HEK293 (cell line): Measurements from ENCODE around the gene OSCP1.

Experiments
- CTCF ChIA-PET: fragments of 350-600 bp; formaldehyde crosslinking; extraction: SDS; loops from one replicate; lab custom pipeline; 2021; ENCODE audit warnings: antibody characterized with exemption; lab: Yijun Ruan, JAX
- POLR2A ChIA-PET: fragments of 300-600 bp; formaldehyde crosslinking; extraction: SDS; loops from one replicate; lab custom pipeline; 2020; ENCODE audit warnings: antibody characterized with exemption, inconsistent platforms; lab: Yijun Ruan, JAX
- H3K27ac ChIP-seq: fragments of 200-500 bp; sonication (Bioruptor generic); 2 replicates; pipeline ENCODE4 v1.5.1; 2014; ENCODE audit warnings: low read depth, low read length, control low read depth, inconsistent platforms; ENCODE audit errors: extremely low read depth
- H3K36me3 ChIP-seq, 2 experiments: fragments of 200-500 bp in 1 of 2; sonication (Bioruptor generic) in 1 of 2; 1 replicate in 1 of 2; 2 replicates in 1 of 2; pipeline ENCODE4 v1.5.1; 2014 to 2017; ENCODE audit warnings: inconsistent platforms in 2 of 2, low read length in 2 of 2; ENCODE audit not compliant: control insufficient read depth in 2 of 2, insufficient read depth in 1 of 2
- H3K4me1 ChIP-seq: fragments of 200-500 bp; sonication (Bioruptor generic); 2 replicates; pipeline ENCODE4 v1.5.1; 2014; ENCODE audit warnings: mild to moderate bottlenecking, low read length, inconsistent platforms; ENCODE audit not compliant: control insufficient read depth, insufficient read depth
- H3K4me3 ChIP-seq: 2 replicates; pipeline ENCODE4 v1.5.1; 2011; ENCODE audit warnings: low read depth, mild to moderate bottlenecking, control low read depth, low read length, moderate library complexity
- H3K9me3 ChIP-seq: fragments of 200-500 bp; sonication (Bioruptor generic); 2 replicates; pipeline ENCODE4 v1.5.1; 2014; ENCODE audit warnings: low read depth, low read length, inconsistent platforms; ENCODE audit not compliant: control insufficient read depth, insufficient read depth
- BCL11B ChIP-seq: fragments of 450-650 bp; formaldehyde crosslinking; IDR thresholded peaks from 2 replicates; pipeline ENCODE4 v1.5.1; 2016; ENCODE audit warnings: low read depth, missing biosample characterization, missing genetic modification characterization
- MEIS1 ChIP-seq: sonication (generic); formaldehyde crosslinking; IDR thresholded peaks from 2 replicates; pipeline ENCODE4 v1.8.1; 2022; ENCODE audit warnings: missing genetic modification reagents, mild to moderate bottlenecking, borderline replicate concordance
- PRDM1 ChIP-seq: fragments of 450-650 bp; formaldehyde crosslinking; IDR thresholded peaks from 2 replicates; pipeline ENCODE4; 2016; ENCODE audit warnings: missing biosample characterization, missing genetic modification characterization
- SCRT1 ChIP-seq: fragments of 450-650 bp; formaldehyde crosslinking; IDR thresholded peaks from 2 replicates; pipeline ENCODE4 v1.5.1; 2016; ENCODE audit warnings: missing biosample characterization, missing genetic modification characterization, borderline replicate concordance
- SCRT2 ChIP-seq: fragments of 450-650 bp; formaldehyde crosslinking; IDR thresholded peaks from 2 replicates; pipeline ENCODE4 v1.5.1; 2016; ENCODE audit warnings: missing biosample characterization, missing genetic modification characterization
- ZNF121 ChIP-seq: fragments of 450-650 bp; formaldehyde crosslinking; IDR thresholded peaks from 2 replicates; pipeline ENCODE4 v1.5.1; 2016; ENCODE audit warnings: missing biosample characterization, missing genetic modification characterization
- ZNF335 ChIP-seq: fragments of 450-650 bp; formaldehyde crosslinking; conservative IDR thresholded peaks from 2 replicates; pipeline ENCODE4 v1.5.1; 2016; ENCODE audit warnings: missing biosample characterization, missing genetic modification characterization
- ZNF394 ChIP-seq: fragments of 450-650 bp; formaldehyde crosslinking; IDR thresholded peaks from 2 replicates; pipeline ENCODE4 v1.5.1; 2016; ENCODE audit warnings: missing biosample characterization, missing genetic modification characterization, mild to moderate bottlenecking, moderate library complexity, borderline replicate concordance
- ZNF48 ChIP-seq: fragments of 450-650 bp; formaldehyde crosslinking; IDR thresholded peaks from 2 replicates; pipeline ENCODE4 v1.5.1; 2016; ENCODE audit warnings: missing biosample characterization, missing genetic modification characterization
- ZNF555 ChIP-seq: fragments of 450-650 bp; formaldehyde crosslinking; conservative IDR thresholded peaks from 2 replicates; pipeline ENCODE4 v1.5.1; 2017; ENCODE audit warnings: missing biosample characterization, mild to moderate bottlenecking, missing genetic modification characterization, inconsistent platforms
- ZNF623 ChIP-seq: fragments of 450-650 bp; formaldehyde crosslinking; IDR thresholded peaks from 2 replicates; pipeline ENCODE4 v1.5.1; 2016; ENCODE audit warnings: missing biosample characterization, missing genetic modification characterization
- ZNF660 ChIP-seq: fragments of 450-650 bp; IDR thresholded peaks from 2 replicates; pipeline ENCODE4 v1.5.1; 2018; ENCODE audit warnings: missing biosample characterization, mild to moderate bottlenecking, missing genetic modification characterization
- ZNF785 ChIP-seq: fragments of 450-650 bp; formaldehyde crosslinking; IDR thresholded peaks from 2 replicates; pipeline ENCODE4 v1.5.1; 2016; ENCODE audit warnings: missing biosample characterization, missing genetic modification characterization
- TF ChIP-seq, protein P1 (sequence below): fragments of 450-650 bp; formaldehyde crosslinking; IDR thresholded peaks from 2 replicates; pipeline ENCODE4 v1.5.1; 2017; ENCODE audit warnings: missing biosample characterization, missing genetic modification characterization
- TF ChIP-seq, protein P2 (sequence below): fragments of 450-650 bp; formaldehyde crosslinking; IDR thresholded peaks from 2 replicates; pipeline ENCODE4 v1.5.1; 2016; ENCODE audit warnings: missing biosample characterization, missing genetic modification characterization
- TF ChIP-seq, protein P3 (sequence below): IDR thresholded peaks from 2 replicates; pipeline ENCODE4 v1.6.1; 2011; ENCODE audit warnings: mild to moderate bottlenecking, low read depth, low read length, borderline replicate concordance
- TF ChIP-seq, protein P4 (sequence below): fragments of 450-650 bp; formaldehyde crosslinking; IDR thresholded peaks from 2 replicates; pipeline ENCODE4 v1.5.1; 2016; ENCODE audit warnings: missing biosample characterization, missing genetic modification characterization
- TF ChIP-seq, protein P5 (sequence below): fragments of 450-650 bp; formaldehyde crosslinking; optimal IDR thresholded peaks from 2 replicates; pipeline ENCODE3; 2016; ENCODE audit warnings: missing biosample characterization, mild to moderate bottlenecking, missing genetic modification characterization
- TF ChIP-seq, protein P6 (sequence below): fragments of 450-650 bp; formaldehyde crosslinking; IDR thresholded peaks from 2 replicates; pipeline ENCODE4 v1.5.1; 2016; ENCODE audit warnings: missing biosample characterization, missing genetic modification characterization

Gene OSCP1

DNA sequence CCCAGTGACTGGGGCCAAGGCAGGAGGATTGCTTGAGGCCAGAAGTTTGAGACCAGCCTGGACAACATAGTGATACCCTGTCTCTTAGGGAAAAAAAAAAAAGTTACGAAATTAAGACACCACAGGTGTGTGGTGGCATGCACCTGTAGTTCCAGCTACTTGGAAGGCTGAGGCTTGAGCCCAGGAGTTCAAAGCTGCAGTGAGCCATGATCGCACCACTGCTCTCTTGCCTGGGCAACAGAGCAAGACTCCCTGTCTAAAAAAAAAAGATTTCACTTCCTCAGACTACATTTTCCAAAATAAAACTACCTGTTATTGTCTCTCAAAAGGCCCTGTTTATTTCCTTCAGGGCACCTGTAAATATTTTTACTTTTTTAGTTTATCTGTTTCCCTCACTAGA, 59.8 kb downstream of the OSCP1 start:
- peaks cover 10 to 49% of the 10 kb centered on the region in 2 experiments; a peak in 2 of 3 replicates for H3K36me3 ChIP-seq
- POLR2A ChIA-PET, result no interaction called here
- peaks cover 3% of the 10 kb centered on the region for H3K4me1 ChIP-seq

DNA sequence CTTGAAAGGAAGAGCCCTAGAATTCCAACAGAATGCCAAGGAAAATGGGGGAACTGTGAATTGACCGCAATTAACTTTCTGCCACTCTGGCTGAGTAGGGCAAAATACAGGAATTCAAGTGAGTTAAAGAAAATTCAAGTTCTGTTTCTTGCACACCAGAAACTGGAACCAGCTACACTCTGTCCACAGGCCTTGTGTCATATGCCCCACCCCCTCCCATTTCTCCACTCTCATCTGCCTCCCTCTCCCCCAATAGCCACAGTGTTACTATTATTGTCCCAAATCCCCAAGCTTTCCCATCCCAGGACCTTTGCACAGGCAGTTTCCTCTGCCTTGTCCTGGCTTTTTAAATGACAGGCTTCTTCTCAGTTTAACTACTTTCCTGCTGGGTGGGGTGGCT, 60.3 kb downstream of the OSCP1 start:
- no peak overlapping the region for H3K27ac ChIP-seq
- H3K36me3 ChIP-seq, result peaks cover 10 to 49% of the 10 kb centered on the region in 2 experiments; a peak in 2 of 3 replicates
- H3K9me3 ChIP-seq, result no peaks in the 10 kb centered on the region
- H3K4me3 ChIP-seq, result no peak overlapping the region
- H3K4me1 ChIP-seq, result peaks cover 3% of the 10 kb centered on the region
- CTCF ChIA-PET, result interaction anchor here (1.7 kb wide), 1 partner anchor 7 kb away, joined by 5 read pairs; the partner anchor contains the start of gene LSM10
- POLR2A ChIA-PET, result interaction anchor here (1.6 kb wide), 1 partner anchor 61 kb away, joined by 5 read pairs; the partner anchor contains the start of gene OSCP1
- TF ChIP-seq, protein P1, sequence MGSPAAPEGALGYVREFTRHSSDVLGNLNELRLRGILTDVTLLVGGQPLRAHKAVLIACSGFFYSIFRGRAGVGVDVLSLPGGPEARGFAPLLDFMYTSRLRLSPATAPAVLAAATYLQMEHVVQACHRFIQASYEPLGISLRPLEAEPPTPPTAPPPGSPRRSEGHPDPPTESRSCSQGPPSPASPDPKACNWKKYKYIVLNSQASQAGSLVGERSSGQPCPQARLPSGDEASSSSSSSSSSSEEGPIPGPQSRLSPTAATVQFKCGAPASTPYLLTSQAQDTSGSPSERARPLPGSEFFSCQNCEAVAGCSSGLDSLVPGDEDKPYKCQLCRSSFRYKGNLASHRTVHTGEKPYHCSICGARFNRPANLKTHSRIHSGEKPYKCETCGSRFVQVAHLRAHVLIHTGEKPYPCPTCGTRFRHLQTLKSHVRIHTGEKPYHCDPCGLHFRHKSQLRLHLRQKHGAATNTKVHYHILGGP (tag by site-specific recombination), result no peak
- TF ChIP-seq ZNF48 (tag by site-specific recombination) (no peak), MEIS1 (no peak), ZNF660 (no peak), BCL11B (no peak), ZNF623 (peak; percentile 79), PRDM1 (tag by site-specific recombination) (peak; percentile 12; the same call in 1 of the 2 replicates)
- TF ChIP-seq, protein P2, sequence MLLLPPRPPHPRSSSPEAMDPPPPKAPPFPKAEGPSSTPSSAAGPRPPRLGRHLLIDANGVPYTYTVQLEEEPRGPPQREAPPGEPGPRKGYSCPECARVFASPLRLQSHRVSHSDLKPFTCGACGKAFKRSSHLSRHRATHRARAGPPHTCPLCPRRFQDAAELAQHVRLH (tag by site-specific recombination), result no peak

More for the DNA sequence above, 59.8 kb downstream of the OSCP1 start:
- no peak overlapping the region for H3K27ac ChIP-seq
- CTCF ChIA-PET, result interaction anchor here (0.6 kb wide), 1 partner anchor 43 kb away, joined by 3 read pairs; no protein-coding TSS in a partner anchor
- no peaks in the 10 kb centered on the region for H3K9me3 ChIP-seq
- TF ChIP-seq, protein P3, sequence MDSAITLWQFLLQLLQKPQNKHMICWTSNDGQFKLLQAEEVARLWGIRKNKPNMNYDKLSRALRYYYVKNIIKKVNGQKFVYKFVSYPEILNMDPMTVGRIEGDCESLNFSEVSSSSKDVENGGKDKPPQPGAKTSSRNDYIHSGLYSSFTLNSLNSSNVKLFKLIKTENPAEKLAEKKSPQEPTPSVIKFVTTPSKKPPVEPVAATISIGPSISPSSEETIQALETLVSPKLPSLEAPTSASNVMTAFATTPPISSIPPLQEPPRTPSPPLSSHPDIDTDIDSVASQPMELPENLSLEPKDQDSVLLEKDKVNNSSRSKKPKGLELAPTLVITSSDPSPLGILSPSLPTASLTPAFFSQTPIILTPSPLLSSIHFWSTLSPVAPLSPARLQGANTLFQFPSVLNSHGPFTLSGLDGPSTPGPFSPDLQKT, result no peak
- TF ChIP-seq SCRT2 (tag by site-specific recombination), result peak; percentile 70
- peak; percentile 89 for TF ChIP-seq SCRT1 (tag by site-specific recombination)
- 0 out of 2 replicates have a peak, but pooled peaks have one; percentile 28 for TF ChIP-seq ZNF121
- no peak overlapping the region for H3K4me3 ChIP-seq

DNA sequence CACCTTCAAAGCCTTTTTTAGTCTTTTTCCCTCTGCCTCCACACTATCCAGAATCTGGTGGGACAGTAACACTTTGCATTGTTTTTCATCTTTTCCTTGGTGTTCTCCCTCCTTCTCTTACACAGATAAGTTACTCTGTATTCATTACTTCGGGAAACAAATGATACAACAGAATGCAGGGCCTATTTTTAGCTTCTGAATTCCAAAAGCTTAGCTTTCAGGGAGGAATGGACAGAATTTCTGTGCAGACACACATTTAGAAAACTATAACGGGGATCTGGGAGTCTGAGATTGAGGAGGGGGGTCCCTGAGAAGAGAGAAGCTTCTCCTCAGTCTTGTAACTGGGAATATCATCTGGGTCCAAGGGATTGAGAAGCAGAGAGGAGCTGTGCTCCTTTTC, 61.0 kb downstream of the OSCP1 start:
- Histone ChIP-seq H3K27ac (no peak overlapping the region), H3K36me3 (peaks cover 10 to 48% of the 10 kb centered on the region in 2 experiments; a peak in 2 of 3 replicates), H3K4me1 (peaks cover 3% of the 10 kb centered on the region), H3K4me3 (no peak overlapping the region), H3K9me3 (no peaks in the 10 kb centered on the region)
- ChIA-PET POLR2A (interaction anchor here (1.3 to 1.6 kb wide), 2 partner anchors 9 to 61 kb away, joined by 5 to 8 read pairs; partner anchors contain the start of genes LSM10 and OSCP1), CTCF (interaction anchor here (0.9 to 1.7 kb wide), 2 partner anchors 8 to 33 kb away, joined by 3 to 5 read pairs; partner anchors contain the start of gene LSM10)
- TF ChIP-seq ZNF555 (no peak), ZNF785 (no peak), ZNF394 (tag by site-specific recombination) (no peak), ZNF335 (no peak)
- TF ChIP-seq, protein P4, sequence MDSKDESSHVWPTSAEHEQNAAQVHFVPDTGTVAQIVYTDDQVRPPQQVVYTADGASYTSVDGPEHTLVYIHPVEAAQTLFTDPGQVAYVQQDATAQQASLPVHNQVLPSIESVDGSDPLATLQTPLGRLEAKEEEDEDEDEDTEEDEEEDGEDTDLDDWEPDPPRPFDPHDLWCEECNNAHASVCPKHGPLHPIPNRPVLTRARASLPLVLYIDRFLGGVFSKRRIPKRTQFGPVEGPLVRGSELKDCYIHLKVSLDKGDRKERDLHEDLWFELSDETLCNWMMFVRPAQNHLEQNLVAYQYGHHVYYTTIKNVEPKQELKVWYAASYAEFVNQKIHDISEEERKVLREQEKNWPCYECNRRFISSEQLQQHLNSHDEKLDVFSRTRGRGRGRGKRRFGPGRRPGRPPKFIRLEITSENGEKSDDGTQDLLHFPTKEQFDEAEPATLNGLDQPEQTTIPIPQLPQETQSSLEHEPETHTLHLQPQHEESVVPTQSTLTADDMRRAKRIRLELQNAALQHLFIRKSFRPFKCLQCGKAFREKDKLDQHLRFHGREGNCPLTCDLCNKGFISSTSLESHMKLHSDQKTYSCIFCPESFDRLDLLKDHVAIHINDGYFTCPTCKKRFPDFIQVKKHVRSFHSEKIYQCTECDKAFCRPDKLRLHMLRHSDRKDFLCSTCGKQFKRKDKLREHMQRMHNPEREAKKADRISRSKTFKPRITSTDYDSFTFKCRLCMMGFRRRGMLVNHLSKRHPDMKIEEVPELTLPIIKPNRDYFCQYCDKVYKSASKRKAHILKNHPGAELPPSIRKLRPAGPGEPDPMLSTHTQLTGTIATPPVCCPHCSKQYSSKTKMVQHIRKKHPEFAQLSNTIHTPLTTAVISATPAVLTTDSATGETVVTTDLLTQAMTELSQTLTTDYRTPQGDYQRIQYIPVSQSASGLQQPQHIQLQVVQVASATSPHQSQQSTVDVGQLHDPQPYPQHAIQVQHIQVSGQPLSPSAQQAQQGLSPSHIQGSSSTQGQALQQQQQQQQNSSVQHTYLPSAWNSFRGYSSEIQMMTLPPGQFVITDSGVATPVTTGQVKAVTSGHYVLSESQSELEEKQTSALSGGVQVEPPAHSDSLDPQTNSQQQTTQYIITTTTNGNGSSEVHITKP, result no peak
- TF ChIP-seq, protein P5, sequence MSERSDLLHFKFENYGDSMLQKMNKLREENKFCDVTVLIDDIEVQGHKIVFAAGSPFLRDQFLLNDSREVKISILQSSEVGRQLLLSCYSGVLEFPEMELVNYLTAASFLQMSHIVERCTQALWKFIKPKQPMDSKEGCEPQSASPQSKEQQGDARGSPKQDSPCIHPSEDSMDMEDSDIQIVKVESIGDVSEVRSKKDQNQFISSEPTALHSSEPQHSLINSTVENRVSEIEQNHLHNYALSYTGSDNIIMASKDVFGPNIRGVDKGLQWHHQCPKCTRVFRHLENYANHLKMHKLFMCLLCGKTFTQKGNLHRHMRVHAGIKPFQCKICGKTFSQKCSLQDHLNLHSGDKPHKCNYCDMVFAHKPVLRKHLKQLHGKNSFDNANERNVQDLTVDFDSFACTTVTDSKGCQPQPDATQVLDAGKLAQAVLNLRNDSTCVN (tag by site-specific recombination), result no peak
- TF ChIP-seq, protein P6, sequence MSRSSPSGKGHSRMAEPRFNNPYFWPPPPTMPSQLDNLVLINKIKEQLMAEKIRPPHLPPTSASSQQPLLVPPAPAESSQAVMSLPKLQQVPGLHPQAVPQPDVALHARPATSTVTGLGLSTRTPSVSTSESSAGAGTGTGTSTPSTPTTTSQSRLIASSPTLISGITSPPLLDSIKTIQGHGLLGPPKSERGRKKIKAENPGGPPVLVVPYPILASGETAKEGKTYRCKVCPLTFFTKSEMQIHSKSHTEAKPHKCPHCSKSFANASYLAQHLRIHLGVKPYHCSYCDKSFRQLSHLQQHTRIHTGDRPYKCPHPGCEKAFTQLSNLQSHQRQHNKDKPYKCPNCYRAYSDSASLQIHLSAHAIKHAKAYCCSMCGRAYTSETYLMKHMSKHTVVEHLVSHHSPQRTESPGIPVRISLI (tag by site-specific recombination), result no peak
